GM12878 (cell line): Measurements from ENCODE around the gene VPS26B.

ENCODE experiments used
- CHD4 ChIP-seq: fragments of 200-600 bp; sonication (generic); IDR thresholded peaks from 2 replicates; pipeline ENCODE4 v1.6.1; 2016; ENCODE audit warnings: mild to moderate bottlenecking
- HDGF ChIP-seq: fragments of 450-650 bp; IDR thresholded peaks from 2 replicates; pipeline ENCODE4 v1.6.1; 2016; ENCODE audit warnings: antibody characterized with exemption

- TF ChIP-seq HDGF (no peak), CHD4 (no peak)
These were observed 24.5 kb downstream of the VPS26B start for GRCh38 chr11:134248910-134249480.
